G401.6 (cell line): ENCODE data around the gene MESD.
"Not testable (repeated sequence)": the region's sequence is repeated elsewhere in the genome, so short reads cannot be mapped to it uniquely, and the experiment has no call there.

ENCODE experiments used
- FAIRE-seq: peaks from 2 replicates; lab custom pipeline; 2012; peaks lifted over from hg19 to GRCh38; lab: Jason Lieb, UNC

Gene MESD

GRCh38 chr15:80957976-80958375, 31.6 kb downstream of the MESD start:
- FAIRE-seq: no peak

DNA sequence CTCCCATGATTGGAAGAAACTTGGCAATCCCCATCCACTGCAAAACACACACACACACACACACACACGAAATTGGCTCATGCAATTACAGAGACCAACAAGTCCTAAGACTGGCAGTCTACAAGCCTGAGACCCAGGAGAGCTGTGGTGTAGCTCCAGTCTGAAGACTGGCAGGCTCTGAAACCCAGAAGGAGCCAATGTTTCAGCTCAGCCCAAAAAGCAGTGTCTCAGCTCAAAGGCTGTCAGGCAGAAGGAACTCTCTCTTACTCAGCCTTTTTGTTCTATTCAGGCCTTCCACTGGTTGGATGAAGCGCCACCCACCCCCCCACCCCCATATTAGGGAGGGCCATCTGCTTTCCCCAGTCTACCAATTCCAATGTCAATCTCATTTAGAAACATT, 32.1 kb downstream of the MESD start:
- FAIRE-seq: no peak

GRCh38 chr15:80955571-80956452, 33.8 kb downstream of the MESD start:
- FAIRE-seq: not testable (repeated sequence)

- FAIRE-seq: no peak
These were observed 35.5 kb downstream of the MESD start for GRCh38 chr15:80953953-80954778.

DNA sequence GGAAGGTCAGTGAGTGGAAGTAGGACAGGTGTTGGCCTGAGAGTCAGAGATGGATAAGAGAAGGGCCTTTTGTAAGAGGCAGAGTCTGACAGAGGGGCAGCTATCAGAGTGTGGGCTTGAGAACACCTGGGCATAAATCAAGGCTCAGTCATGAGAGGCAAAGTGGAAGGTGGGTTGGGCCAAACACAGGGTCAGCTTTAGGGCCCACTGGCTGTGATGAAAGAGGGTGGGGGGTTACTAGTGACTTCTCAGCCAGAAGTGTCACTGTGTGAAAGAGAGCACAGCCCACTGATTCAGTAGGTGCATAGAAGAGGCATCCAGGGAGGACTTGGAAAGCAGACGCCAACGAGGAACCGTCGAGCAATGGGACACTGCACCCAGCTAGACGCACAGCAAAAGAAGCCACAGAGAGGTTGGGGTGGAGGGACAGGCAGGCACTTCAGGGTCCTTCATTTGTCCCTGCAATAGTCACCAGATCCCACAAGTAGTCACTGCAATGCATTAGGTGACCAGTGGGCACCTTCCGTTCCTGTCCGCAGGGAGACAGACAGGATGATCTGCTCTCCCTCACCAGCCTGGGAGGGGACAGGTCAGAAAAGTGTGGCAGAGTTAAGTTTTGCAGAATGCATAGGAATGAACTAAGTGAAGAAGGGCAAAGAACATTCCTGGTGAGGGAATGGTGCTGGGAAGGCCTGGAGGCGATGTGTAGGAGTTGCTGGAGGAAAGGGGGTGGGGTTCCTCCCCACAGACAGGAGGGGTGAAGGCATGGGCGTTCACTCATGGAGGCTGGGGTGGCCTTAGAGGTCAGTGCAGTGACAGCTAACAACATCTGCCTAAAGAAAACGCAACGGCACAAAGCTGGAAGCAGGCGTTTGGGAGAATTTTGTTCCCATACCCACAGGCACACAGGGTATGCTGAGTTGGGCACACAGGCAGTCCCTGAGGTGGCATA, 36.3 kb downstream of the MESD start:
- no peak for FAIRE-seq

DNA sequence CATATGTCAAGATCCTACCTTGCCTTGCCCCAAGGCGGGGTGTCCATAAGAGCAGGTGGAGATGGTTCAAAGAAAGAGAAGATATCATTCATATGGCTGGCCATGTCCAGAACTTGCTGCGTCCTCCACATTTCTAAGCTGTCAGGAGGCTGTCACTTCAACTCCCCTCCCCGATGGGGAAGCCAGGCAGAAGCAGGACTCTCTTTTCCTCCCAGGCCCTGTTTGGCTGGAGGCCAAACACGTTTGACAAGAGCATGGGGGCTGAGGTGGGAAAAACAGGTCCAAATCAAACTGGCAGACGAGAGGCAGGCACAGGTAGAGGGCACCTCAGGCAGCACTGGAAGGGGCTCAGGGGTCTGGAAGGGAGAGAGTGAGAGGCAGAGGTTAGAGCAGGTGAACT, 37.7 kb downstream of the MESD start:
- FAIRE-seq: no peak

- no peak for FAIRE-seq
These were observed 39.1 kb downstream of the MESD start for GRCh38 chr15:80950291-80951078.

DNA sequence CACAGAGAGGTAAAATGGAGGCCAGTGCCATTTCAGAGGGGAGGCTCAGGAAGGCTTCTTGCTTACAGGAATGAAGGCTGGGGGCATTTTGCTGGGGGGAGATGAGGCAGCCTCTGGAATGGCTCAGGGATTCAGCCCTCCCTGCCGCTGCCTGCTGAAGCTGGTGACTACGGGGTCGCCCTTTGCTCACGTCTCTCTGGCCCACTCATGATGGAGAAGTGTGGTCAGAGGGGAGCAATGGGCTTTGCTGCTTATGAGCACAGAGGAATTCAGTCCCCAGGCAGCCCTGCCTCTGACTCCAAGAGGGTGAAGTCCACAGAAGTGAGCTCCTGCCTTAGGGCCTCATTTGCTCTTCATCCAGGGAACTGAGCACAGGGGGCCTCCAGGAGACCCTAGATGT, 39.9 kb downstream of the MESD start:
- FAIRE-seq: no peak

GRCh38 chr15:80948651-80949292, 40.8 kb downstream of the MESD start:
- no peak for FAIRE-seq

GRCh38 chr15:80946576-80946975, 43.0 kb downstream of the MESD start:
- no peak for FAIRE-seq

DNA sequence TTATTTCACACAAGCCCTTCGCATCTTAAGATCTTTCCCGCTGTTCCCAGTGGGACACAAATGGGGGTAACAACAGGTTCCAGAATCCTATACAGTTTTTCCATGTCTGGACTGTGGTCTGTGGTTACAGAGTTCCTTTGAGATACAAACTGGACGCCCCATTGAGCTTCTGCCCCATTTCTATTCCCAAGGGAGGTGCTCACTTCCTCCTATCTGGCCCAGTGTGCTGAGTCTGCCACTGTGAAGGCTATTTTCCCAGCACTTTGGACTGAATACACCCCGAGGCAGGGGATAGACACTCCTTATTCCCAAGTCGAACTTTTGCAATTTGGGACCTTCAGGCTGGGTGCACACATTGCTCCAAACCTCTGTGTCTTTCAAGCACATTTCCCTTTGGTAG, 44.0 kb downstream of the MESD start:
- FAIRE-seq: no peak

- FAIRE-seq: no peak
These were observed 44.8 kb downstream of the MESD start for GRCh38 chr15:80944818-80945217.

DNA sequence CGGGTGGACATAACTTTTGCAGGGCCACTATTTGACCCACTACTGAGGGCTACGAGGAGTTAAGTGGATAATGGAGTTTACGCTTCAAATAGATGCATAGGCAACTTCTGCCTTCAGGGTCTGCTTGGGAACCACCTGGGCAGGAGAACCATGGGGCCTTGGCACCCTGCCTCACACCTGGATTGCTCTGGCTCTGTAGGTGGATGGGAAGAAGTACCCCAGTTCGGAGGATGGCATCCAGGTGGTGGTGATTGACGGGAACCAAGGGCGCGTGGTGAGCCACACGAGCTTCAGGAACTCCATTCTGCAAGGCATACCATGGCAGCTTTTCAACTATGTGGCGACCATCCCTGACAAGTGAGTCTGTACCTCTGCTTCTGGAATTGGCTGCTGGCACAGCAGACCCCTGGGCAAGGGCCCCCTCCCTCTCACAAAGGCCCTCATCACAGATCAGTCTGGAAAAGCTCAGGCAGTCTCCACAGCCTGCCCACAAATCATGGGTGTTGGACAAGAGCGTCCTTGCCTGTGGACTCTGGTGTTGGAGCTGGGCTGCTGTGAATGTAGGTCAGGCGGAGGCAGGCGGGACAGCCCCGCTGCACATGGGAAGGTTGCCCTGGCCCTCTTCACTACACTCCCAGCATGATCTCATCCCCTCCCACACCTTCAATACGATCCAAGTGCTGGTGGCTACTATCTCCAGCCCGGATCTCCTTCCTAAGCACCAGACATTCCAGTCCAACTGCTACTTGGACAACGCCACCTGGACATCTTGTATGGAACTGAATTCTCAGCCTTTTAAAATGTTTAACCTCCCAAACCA, 46.7 kb downstream of the MESD start:
- FAIRE-seq: no peak

DNA sequence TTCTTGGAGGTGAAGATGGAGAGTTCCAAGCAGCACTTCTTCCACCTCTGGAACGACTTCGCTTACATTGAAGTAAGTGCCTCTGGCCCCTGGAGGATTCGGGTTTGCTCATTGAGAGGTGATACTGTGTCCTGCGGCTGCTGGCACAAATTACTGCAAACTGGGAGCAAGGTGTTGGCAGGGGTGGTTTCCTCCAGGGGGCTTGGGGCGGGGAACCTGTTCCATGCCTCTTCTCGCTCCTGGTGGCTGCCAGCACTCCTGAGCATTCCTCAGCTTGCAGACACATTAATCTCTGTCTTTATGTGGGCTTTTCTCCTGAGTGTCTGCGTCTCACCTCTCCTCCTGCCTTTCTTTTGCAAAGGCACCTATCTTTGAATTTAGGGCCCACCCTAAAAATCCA, 47.4 kb downstream of the MESD start:
- FAIRE-seq: no peak

- no peak for FAIRE-seq
These were observed 48.8 kb downstream of the MESD start for GRCh38 chr15:80940851-80941250.

DNA sequence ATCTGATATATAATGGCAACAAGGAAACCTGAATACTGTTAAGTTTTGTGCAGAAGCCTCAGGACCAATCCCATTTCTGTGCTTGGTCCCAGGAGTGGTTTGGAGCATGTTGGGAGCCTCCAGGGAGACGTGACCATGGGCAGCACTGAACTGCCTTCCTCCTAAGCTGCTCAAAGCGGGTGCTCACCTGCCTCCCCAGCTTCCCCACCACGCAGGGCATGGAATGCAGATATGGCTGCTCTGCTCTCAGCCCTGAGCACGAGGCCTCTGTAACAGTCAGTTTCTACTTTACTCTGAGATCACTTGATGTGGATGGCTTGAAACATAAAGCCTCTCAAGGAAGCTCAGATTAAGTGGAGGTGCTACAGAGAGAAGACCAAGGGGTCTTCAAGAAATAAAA, 49.3 kb downstream of the MESD start:
- FAIRE-seq: no peak

DNA sequence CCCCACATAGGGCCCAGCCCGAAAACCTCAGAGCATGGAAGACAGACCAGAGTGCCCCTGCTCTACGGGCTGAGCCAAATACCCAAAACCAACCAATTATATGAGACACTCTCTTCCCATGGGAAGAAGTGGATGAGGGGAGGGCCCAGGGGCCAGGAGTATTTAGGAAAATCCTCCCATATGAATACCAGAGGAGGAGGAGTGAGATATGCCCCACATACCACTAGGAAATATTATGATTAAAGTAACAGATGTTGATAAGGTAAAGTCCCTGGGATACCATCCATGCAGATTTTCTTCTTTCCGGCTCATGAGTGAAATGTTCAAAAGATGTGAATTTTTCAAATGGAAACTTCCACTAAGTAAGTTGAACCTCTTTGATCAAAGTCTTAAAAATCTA, 50.4 kb downstream of the MESD start:
- no peak for FAIRE-seq

DNA sequence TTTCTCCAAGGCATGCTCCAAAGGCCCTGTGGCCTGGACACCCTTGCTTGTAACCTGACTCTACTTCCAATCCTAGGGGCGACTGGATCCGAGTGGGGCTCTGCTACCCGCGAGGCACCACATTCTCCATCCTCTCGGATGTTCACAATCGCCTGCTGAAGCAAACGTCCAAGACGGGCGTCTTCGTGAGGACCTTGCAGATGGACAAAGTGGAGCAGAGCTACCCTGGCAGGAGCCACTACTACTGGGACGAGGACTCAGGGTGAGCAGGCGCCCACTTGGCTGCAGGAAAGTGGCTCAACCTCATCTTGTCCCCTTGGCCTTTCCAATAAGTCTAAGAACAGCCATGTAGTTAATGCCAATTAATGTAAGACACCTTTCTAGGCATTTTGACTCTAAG, 51.9 kb downstream of the MESD start:
- no peak for FAIRE-seq

- no peak for FAIRE-seq
These were observed 53.1 kb downstream of the MESD start for GRCh38 chr15:80936288-80937078.
